Hippocampal formation (tissue), 2 donors: ENCODE measurements around the gene PTPRD.

Experiments
- DNase-seq, 2 donors: peaks; one replicate each; lab custom pipeline; 2025; lab: John Stamatoyannopoulos, UW

Gene PTPRD

GRCh38 chr9:8643896-8644295, 1968.9 kb downstream of the PTPRD start:
- no peak for DNase-seq

- DNase-seq = no peak
These were observed 1969.3 kb downstream of the PTPRD start for GRCh38 chr9:8643464-8643863.

GRCh38 chr9:8640761-8641160, 1972.0 kb downstream of the PTPRD start:
- no peak for DNase-seq

GRCh38 chr9:8637626-8638025, 1975.2 kb downstream of the PTPRD start:
- DNase-seq = no peak

- DNase-seq = no peak
These were observed 1979.0 kb downstream of the PTPRD start for GRCh38 chr9:8633784-8634183.

- DNase-seq = peak in 1 of 2 donors; percentile 51
These were observed 1980.3 kb downstream of the PTPRD start for GRCh38 chr9:8632493-8632892.

GRCh38 chr9:8628791-8629190, 1984.0 kb downstream of the PTPRD start:
- DNase-seq = no peak

GRCh38 chr9:8627976-8628679, 1984.7 kb downstream of the PTPRD start:
- DNase-seq = peak in 1 of 2 donors; percentile 43

GRCh38 chr9:8622871-8623270, 1989.9 kb downstream of the PTPRD start:
- no peak for DNase-seq

- DNase-seq = no peak
These were observed 1990.5 kb downstream of the PTPRD start for GRCh38 chr9:8622222-8622802.

- no peak for DNase-seq
These were observed 1991.4 kb downstream of the PTPRD start for GRCh38 chr9:8621416-8621815.

GRCh38 chr9:8616414-8616813, 1996.4 kb downstream of the PTPRD start:
- DNase-seq = no peak

- DNase-seq = no peak
These were observed 1997.8 kb downstream of the PTPRD start for GRCh38 chr9:8614926-8615440.

- no peak for DNase-seq
These were observed 1999.4 kb downstream of the PTPRD start for GRCh38 chr9:8613346-8613825.

- no peak for DNase-seq
These were observed 2001.6 kb downstream of the PTPRD start for GRCh38 chr9:8611153-8611552.

- no peak for DNase-seq
These were observed 2002.5 kb downstream of the PTPRD start for GRCh38 chr9:8610256-8610655.

GRCh38 chr9:8605096-8605495, 2007.7 kb downstream of the PTPRD start:
- no peak for DNase-seq

- DNase-seq = no peak
These were observed 2008.6 kb downstream of the PTPRD start for GRCh38 chr9:8604201-8604600.

- peak; percentile 63 to 75 for DNase-seq
These were observed 2011.7 kb downstream of the PTPRD start for GRCh38 chr9:8600914-8601680.

- DNase-seq = no peak
These were observed 2012.9 kb downstream of the PTPRD start for GRCh38 chr9:8599937-8600336.

GRCh38 chr9:8589476-8589875, 2023.3 kb downstream of the PTPRD start:
- DNase-seq = no peak

- no peak for DNase-seq
These were observed 2027.8 kb downstream of the PTPRD start for GRCh38 chr9:8585036-8585435.

- DNase-seq = no peak
These were observed 2033.1 kb downstream of the PTPRD start for GRCh38 chr9:8579661-8580060.
